OCI-M2 (cell line): ENCODE data around the gene FDPS.
"Not testable (repeated sequence)": the region's sequence is repeated elsewhere in the genome, so short reads cannot be mapped to it uniquely, and the experiment has no call there.

Experiments
- DNase-seq: peaks from one replicate; lab custom pipeline; 2025; ENCODE audit not compliant: unreplicated experiment; lab: John Stamatoyannopoulos, UW

The FDPS gene

GRCh38 chr1:155285063-155285462, 23.6 kb upstream of the FDPS start:
- no peak for DNase-seq

GRCh38 chr1:155285631-155286044, 23.0 kb upstream of the FDPS start:
- DNase-seq: no peak

DNA sequence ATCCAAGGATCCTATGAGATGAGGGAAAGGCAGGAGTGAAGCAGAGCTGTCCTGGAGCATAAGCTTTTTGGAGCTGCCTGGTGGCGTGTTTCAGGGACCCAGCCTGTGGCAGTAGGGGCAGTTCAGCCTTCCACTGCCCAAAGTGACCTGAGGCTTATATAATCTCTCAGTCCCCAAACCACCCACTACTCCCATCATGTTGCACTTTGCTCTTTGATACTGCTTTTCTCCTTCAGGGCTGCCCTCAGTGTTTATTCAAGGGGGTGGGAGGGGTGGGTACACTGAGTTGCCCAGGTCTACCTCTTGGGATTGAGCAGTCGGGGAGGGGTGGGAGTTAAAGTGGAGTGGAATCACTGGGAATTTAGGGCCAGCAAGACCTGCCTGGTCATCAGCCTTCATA, 22.1 kb upstream of the FDPS start:
- no peak for DNase-seq

GRCh38 chr1:155287987-155288543, 20.6 kb upstream of the FDPS start:
- DNase-seq: no peak

DNA sequence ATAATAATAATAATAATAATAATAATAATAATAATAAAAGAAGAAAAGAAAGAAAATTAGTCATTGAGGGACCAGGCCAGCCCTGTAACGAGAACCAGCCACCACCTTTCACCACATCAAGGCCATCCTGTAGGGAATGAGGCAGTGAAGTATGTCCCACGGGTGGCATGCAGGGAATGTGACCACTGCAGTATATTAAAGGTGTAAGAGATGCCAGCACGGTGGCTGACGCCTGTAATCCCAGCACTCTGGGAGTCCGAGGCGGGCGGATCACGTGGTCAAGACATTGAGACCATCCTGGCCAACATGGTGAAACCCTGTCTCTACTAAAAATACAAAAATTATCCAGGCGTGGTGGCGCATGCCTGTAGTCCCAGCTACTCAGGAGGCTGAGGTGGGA, 17.7 kb upstream of the FDPS start:
- DNase-seq: not testable (repeated sequence)

- no peak for DNase-seq
Measured at GRCh38 chr1:155293086-155293749, 15.4 kb upstream of the FDPS start.

- no peak for DNase-seq
Measured at GRCh38 chr1:155294520-155295182, 14.0 kb upstream of the FDPS start.

DNA sequence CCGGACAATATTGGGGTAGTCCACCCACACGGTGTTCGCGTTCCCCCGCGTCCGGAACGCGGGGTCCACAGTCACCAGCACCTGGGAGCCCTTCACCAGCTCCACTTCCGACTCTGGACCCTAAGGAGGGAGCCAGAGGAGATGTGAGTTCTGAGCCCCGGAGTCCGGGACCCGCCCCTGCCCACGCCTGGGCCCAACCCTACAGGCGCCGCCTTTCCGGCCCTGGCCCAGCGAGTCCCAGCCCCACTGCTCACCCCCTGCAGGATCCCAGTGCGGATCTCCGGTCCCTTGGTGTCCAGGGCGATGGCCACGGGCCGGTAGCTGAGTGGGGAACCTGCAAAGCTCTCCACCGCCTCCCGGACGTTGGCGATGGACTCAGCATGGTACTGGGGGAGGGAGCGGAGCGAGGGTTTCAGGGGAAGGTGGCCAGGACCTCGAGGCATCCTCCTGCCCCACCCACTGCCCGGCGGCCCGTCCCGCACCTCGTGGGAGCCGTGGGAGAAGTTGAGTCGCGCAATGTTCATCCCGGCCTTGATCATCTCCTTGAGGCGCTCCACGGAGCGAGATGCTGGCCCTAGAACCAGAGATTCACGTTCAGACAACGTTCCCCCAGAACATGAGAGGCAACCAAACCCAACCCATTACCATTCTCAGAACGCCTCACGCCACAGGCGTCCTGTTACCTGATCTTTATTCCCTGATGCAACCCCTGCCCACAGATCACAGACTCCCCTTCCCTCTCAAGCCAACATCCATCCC, 13.3 kb upstream of the FDPS start:
- DNase-seq: no peak

GRCh38 chr1:155295942-155296267, 12.8 kb upstream of the FDPS start:
- DNase-seq: no peak

DNA sequence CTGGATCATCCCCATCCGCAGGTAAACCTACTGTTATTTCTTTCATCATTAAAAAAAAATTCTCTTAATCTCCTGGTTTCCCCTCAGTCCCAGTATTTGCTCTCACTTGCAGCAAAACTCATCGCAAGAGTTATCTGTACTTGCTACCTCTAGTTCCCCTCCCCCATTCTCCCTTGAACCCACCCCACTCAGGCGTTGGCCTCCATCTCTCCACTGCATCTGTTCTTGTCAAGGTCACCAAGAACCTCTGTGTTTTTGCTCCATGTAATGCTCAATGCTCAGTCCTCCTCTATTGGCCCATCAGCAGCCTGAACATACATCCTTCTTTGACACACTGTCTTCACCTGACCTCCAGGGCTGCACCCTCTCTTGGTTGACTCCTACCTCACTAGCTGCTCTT, 12.0 kb upstream of the FDPS start:
- DNase-seq: no peak

DNA sequence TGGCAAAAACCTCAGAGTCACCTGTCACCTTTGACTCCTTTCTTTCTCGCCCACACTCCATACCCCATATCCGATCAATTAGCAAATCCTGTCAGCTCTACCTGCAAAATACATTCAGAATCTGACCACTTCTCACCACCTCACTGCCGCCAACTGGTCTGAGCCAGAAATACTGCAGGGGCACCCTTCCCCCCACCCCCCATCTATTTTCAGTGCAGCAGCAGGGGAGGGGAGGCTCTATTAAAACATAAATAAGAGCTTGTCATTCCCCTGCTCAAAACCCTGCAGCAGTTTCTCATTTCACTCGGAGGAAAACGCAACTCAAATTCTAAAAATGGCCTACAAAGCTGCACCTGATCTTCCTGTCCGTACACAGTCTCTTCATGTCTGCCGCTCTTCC, 11.3 kb upstream of the FDPS start:
- no peak for DNase-seq

GRCh38 chr1:155300024-155300423, 8.6 kb upstream of the FDPS start:
- DNase-seq: no peak

GRCh38 chr1:155300553-155301329, 7.9 kb upstream of the FDPS start:
- DNase-seq: no peak

- DNase-seq: no peak
Measured at GRCh38 chr1:155301342-155301841, 7.3 kb upstream of the FDPS start, which contains the start of gene PKLR. TSS of gene PKLR (minus strand) at chr1:155301438. CDS start at chr1:155301395, 43 bp downstream.

- no peak for DNase-seq
Measured at GRCh38 chr1:155304558-155305063, 4.1 kb upstream of the FDPS start.

DNA sequence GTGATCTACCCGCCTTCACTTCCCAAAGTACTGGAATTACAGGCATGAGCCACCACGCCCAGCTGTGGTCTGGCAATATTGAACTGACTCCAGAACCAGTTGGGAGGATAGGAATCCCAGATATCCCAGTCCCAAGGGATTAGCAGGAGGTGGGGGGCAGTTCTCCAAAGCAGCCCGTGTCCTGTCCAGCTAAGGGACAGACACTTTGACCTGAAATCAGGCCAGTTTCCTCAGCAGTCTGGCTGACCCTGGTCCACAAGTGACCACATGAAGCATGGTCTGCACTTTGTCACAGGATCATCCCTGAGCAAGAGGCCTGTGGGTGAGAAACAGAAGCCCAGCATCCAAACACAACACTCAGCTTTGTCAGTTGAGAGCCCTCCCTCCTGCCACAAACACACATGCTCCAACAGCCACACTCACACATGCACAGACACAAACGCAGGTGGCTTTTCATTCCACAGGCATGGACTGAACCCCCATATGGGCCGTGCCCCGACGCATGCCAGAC, 2.7 kb upstream of the FDPS start:
- DNase-seq: no peak

GRCh38 chr1:155307247-155307740, 1.4 kb upstream of the FDPS start:
- DNase-seq: no peak

GRCh38 chr1:155309423-155310021, 856 bp downstream of the FDPS start:
- no peak for DNase-seq

DNA sequence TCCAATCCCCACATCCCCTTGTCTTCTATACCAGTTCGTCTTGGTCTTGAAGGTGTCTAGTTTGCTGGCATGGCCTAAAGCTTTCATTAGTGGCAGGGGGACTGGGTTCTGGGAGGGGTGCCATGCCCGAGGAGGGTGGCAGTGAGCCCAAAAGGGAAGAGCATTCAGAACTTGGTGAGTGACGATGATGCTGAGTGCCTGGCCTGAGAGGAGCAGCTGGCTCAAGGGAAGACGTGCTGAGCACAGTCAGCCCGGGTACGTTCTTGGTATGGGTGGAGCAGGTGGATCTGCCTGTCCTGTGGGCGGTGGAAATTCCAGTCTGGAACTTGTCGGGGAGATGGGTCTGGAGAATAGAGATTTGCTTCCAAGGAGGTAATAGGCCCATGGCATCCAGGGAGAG, 4.6 kb downstream of the FDPS start:
- DNase-seq: no peak

- no peak for DNase-seq
Measured at GRCh38 chr1:155316922-155317321, 8.3 kb downstream of the FDPS start.
